Gastroesophageal sphincter (tissue), 4 donors: ENCODE results near the gene ITGBL1. TPM values are rescaled to one million over a fixed set of nuclear protein-coding genes. Genes with fewer than 3 reads are reported as not detected.

Experiments
- ATAC-seq: fragments of 150-250 bp; one replicate; pipeline ENCODE4 v1.9.1; 2016; ENCODE audit warnings: mild to moderate bottlenecking, moderate library complexity
- H3K27ac ChIP-seq, 4 donors: fragments of 200-600 bp; sonication (generic) in 3 of 4; 1 replicate in 3 of 4; 2 replicates in 1 of 4; pipeline ENCODE4 v1.5.1; 2016 to 2019
- H3K27me3 ChIP-seq: fragments of 200-600 bp; sonication (generic); one replicate; pipeline ENCODE4 v1.5.1; 2019
- H3K36me3 ChIP-seq, 2 donors: fragments of 200-600 bp; sonication (generic); one replicate each; pipeline ENCODE4 v1.5.1; 2019; ENCODE audit warnings: control low read depth in 1 of 2
- H3K4me1 ChIP-seq, 3 donors: fragments of 200-600 bp; sonication (generic); 1 replicate in 2 of 3; 2 replicates in 1 of 3; pipeline ENCODE4 v1.5.1; 2016 to 2019; ENCODE audit warnings: control low read depth in 2 of 3
- H3K4me3 ChIP-seq, 2 donors: fragments of 200-600 bp; sonication (generic); one replicate each; pipeline ENCODE4 v1.5.1; 2019; ENCODE audit warnings: mild to moderate bottlenecking in 1 of 2, moderate library complexity in 1 of 2
- H3K9me3 ChIP-seq, 3 donors: fragments of 200-600 bp; sonication (generic); one replicate each; pipeline ENCODE4 v1.5.1; 2017 to 2019; ENCODE audit warnings: control low read depth in 2 of 3
- CTCF ChIP-seq, 4 experiments: fragments of 200-600 bp in 2 of 4; fragments of 450-650 bp in 2 of 4; sonication (generic) in 1 of 4; IDR thresholded peaks; one replicate each; pipeline ENCODE4 v1.5.1; 2017 to 2019; ENCODE audit warnings: antibody characterized with exemption in 4 of 4, mild to moderate bottlenecking in 2 of 4, moderate library complexity in 2 of 4
- EP300 ChIP-seq: sonication (generic); formaldehyde crosslinking; IDR thresholded peaks from one replicate; pipeline ENCODE4 v1.6.1; 2017; ENCODE audit warnings: antibody characterized with exemption, mild to moderate bottlenecking
- POLR2A ChIP-seq, 2 donors: fragments of 450-650 bp; IDR thresholded peaks; one replicate each; pipeline ENCODE4 v1.6.1; 2017; ENCODE audit warnings: antibody characterized with exemption in 2 of 2, mild to moderate bottlenecking in 2 of 2, moderate library complexity in 1 of 2
- POLR2AphosphoS5 ChIP-seq: sonication (generic); formaldehyde crosslinking; IDR thresholded peaks from one replicate; pipeline ENCODE4 v1.6.1; 2017; ENCODE audit warnings: antibody characterized with exemption
- WGBS, 2 donors: methylation state at CpG; one replicate each; pipeline ENCODE4 v1.1.5; 2018; ENCODE audit warnings: low coverage in 1 of 2; 5-methylcytosine and 5-hydroxymethylcytosine counted together
- total RNA-seq, 4 donors: library from RNA; depleted of rRNA; stranded (reverse); fragments of >200 nt; gene quantifications; one replicate each; pipeline ENCODE4 v1.1.0, GENCODE V29; 2016

ITGBL1 gene
- total RNA-seq, 4 donors from 2014 or later: 8.6 to 28.0 (median 12.8) TPM

GRCh38 chr13:101423872-101424271 lies 28.6 kb upstream of the ITGBL1 start:
- Histone ChIP-seq H3K27ac (no peak overlapping the region), H3K4me3 (no peak overlapping the region), H3K4me1 (no peaks in the 10 kb centered on the region), H3K36me3 (no peaks in the 10 kb centered on the region), H3K9me3 (no peaks in the 10 kb centered on the region), H3K27me3 (no peaks in the 10 kb centered on the region)
- no peak for ATAC-seq
- 82 to 96% methylated on average over 2 of the region's 2 CpGs for whole genome bisulfite sequencing, 2 donors
- no peak for TF ChIP-seq CTCF (IDR thresholded peaks at IDR 0.05)
- TF ChIP-seq POLR2AphosphoS5: no peak
- no peak for TF ChIP-seq EP300
- TF ChIP-seq POLR2A (IDR thresholded peaks at IDR 0.05): no peak

GRCh38 chr13:101424381-101425155 lies 27.9 kb upstream of the ITGBL1 start:
- Histone ChIP-seq H3K27me3 (no peaks in the 10 kb centered on the region), H3K4me3 (no peak overlapping the region), H3K9me3 (no peaks in the 10 kb centered on the region), H3K36me3 (no peaks in the 10 kb centered on the region), H3K27ac (no peak overlapping the region), H3K4me1 (no peaks in the 10 kb centered on the region)
- ATAC-seq: no peak
- WGBS, 2 donors: 45 to 62% methylated on average over 4 to 6 of the region's 6 CpGs
- TF ChIP-seq EP300 (no peak), POLR2A (IDR thresholded peaks at IDR 0.05) (no peak), POLR2AphosphoS5 (no peak), CTCF (IDR thresholded peaks at IDR 0.05) (no peak)

- TF ChIP-seq CTCF (IDR thresholded peaks at IDR 0.05): no peak
- TF ChIP-seq EP300: no peak
- no peak for TF ChIP-seq POLR2AphosphoS5
- no peak for TF ChIP-seq POLR2A (IDR thresholded peaks at IDR 0.05)
- no peaks in the 10 kb centered on the region for H3K4me1 ChIP-seq
- no peak overlapping the region for H3K27ac ChIP-seq
- no peak overlapping the region for H3K4me3 ChIP-seq
- 73 to 80% methylated on average over 1 to 3 of the region's 3 CpGs for WGBS, 2 donors
- H3K36me3 ChIP-seq: no peaks in the 10 kb centered on the region
- H3K9me3 ChIP-seq: no peaks in the 10 kb centered on the region
- H3K27me3 ChIP-seq: no peaks in the 10 kb centered on the region
- no peak for ATAC-seq
These were observed 27.4 kb upstream of the ITGBL1 start for GRCh38 chr13:101425156-101425471.

DNA sequence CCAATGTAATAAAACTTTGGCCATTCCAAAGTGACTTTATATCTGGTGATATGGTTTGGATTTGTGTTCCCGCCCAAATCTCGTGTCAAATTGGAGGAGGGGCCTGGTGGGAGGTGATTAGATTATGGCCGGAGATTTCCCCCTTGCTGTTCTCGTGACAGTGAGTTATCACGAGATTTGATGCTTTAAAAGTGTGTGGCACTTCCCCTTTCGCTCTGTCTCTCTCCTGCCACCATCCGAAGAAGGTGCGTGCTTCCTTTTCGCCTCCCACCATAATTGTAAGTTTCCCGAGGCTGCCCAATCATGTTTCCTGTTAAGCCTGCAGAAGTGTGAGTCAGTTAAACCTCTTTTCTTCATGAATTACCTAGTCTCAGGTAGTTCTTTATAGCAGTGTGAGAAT lies 26.9 kb upstream of the ITGBL1 start:
- Histone ChIP-seq H3K9me3 (no peaks in the 10 kb centered on the region), H3K27ac (no peak overlapping the region), H3K27me3 (no peaks in the 10 kb centered on the region), H3K36me3 (no peaks in the 10 kb centered on the region), H3K4me1 (no peaks in the 10 kb centered on the region), H3K4me3 (no peak overlapping the region)
- ATAC-seq: no peak
- TF ChIP-seq EP300 (no peak), CTCF (IDR thresholded peaks at IDR 0.05) (no peak), POLR2AphosphoS5 (no peak), POLR2A (IDR thresholded peaks at IDR 0.05) (no peak)
- WGBS, 2 donors: 59% methylated on average over 10 of the region's 10 CpGs; no CpG with 5 or more reads in 1 of the 2 donors

DNA sequence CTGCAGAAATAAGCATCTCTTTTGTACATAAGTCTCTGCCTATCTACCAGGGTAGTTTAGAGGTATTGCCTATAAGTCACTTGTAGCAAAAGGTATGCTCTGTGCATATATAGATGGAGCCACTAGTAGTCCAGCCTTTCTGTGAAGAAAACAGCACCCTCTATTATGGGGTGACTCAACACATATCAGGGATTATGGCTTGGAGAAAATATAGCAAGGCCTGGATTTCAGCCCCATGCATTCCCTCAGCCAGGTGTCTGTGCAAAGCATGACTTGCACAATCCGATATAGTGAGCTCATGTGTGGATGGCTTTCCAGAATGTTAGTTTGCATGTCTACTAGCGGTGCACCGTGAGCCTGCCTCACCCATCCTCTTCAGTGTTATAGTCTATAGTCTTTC lies 22.7 kb upstream of the ITGBL1 start:
- no peak for TF ChIP-seq CTCF (IDR thresholded peaks at IDR 0.05)
- no peak for TF ChIP-seq POLR2A (IDR thresholded peaks at IDR 0.05)
- TF ChIP-seq POLR2AphosphoS5: no peak
- no peak for TF ChIP-seq EP300
- no peak overlapping the region for H3K27ac ChIP-seq
- no peak for ATAC-seq
- H3K4me1 ChIP-seq: no peaks in the 10 kb centered on the region
- H3K4me3 ChIP-seq: no peak overlapping the region
- WGBS, 2 donors: 87 to 95% methylated on average over 3 of the region's 3 CpGs
- H3K27me3 ChIP-seq: no peaks in the 10 kb centered on the region
- no peaks in the 10 kb centered on the region for H3K9me3 ChIP-seq
- H3K36me3 ChIP-seq: no peaks in the 10 kb centered on the region
